Effector CD4-positive, alpha-beta T cell (primary cell): Measurements from ENCODE around the gene NBAS.
A peak's percentile ranks its signal among the peaks of the same experiment; 100 is the strongest.

Experiments
- DNase-seq: peaks from one replicate; pipeline ENCODE4 v3.0.0-alpha.2; 2020

Gene NBAS

DNA sequence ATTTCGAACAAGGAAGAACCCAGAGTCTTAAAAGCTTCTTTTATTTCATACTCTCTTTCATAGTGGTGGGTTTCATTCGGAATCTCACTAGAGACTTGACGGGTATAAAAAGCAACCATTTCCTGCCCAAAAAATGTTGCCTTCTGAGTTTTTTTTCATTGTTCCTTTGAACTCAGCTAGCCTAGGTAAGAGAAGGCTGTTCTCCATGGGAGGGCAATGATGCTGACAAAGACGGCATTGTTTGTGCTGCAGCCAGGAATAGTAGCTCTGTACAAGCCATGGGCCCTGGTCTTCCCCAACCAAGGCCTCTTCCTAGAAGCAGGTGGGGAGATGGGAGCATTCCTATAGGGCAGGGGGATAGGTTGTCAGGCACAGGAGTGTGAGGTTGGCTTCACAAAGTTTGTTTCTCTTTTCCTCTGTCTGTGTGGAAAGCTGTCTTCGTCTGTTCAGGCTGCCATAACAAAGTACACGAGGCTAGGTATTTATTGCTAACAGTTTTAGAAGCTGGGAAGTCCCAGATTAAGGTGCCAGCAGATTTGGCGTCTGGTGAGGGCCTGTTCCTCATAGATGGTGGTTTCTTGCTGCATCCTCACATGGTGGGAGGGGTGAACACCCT lies 405.1 kb downstream of the NBAS start:
- no peak for DNase-seq

DNA sequence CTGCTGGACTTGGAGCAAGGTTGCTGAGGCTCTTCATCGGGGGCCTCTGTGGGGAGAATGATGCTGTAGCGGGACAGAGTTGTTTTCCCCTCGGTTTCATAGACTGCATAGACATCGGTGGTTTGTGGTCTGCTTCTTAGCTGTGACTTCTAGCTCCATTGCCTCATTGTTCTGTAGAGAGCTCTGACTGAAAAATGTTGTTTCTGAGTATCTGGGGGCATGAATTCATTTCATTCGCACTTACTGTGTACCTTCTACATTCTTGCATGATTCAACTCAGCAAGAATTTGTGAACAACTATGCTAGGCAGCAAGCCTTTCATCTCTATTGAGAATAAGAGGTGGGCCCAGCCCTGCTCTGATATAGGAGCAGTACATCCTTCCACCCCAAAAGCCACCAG lies 406.8 kb downstream of the NBAS start:
- DNase-seq: no peak

DNA sequence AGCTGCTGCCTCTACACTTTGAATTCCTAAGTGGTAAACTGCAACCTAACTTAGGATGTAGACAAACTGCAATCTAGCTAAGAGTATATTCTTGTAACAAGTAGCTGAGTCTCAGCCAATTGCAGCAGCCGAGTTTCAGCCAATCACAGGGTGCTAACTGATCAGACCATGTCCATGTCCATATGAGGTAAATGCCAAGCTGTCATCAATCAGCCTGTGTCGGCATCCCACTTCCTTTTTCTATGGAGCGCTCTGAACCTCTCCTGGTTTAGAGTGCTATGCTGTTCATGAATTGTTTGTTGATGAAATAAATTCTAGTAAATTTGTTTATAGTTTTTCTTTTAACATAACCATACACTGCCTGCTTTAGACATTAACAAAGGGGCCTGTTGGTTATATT lies 408.8 kb downstream of the NBAS start:
- DNase-seq: no peak

DNA sequence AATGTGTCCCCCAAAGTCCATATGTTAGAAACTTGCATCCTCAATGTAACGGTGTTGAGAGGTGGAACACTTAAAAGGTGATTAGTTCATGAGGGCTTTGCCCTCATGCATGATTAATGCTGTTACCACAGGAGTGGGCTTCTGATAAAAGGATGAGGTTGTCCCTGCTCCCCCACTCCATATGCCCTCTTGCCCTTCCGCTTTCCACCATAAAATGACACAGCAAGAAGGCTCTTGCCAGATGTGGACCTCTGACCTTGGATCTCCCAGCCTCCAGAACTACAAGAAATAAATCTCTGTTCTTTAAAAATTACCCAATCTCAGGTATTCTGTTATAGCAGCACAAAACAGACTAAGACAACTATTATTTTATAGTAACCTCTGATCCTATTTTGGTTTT lies 412.1 kb downstream of the NBAS start:
- no peak for DNase-seq

DNA sequence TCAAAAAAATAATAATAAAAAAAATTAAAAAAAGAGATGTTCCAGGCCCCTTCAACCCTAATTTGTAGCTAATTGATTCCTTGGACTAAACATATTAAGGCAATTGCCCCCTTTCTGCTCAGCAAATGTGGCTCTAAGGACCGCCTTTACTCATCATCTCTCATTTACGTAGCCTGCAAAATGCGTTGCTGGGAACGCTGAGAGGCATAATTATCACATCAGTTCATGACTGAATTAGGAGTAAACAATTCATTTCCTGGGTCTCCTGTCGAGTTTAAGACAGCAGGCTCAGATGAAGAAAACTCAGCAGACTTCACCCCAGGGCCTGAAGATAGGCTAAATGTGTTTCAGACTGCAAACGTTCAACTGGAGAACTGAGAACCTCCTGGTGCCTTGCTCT lies 413.5 kb downstream of the NBAS start:
- DNase-seq: no peak

DNA sequence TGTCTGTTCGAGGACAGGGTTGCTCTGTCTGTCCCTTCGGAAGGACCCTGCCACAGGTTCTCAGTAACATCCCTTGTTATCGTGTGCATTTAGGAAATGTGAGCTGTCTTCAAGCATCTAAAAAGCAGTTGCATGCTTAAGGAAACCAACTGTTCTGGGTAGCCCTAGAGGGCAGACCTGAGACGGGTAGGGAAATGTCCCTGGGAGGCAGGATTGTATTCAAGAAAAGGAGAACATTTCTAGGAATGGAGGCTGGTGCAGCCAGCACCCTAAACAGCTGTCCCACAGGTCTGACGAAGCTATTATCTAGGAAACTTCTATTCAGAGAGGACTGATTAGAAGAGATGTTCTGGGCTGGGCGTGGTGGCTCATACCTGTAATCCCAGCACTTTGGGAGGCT lies 414.2 kb downstream of the NBAS start:
- DNase-seq: no peak

DNA sequence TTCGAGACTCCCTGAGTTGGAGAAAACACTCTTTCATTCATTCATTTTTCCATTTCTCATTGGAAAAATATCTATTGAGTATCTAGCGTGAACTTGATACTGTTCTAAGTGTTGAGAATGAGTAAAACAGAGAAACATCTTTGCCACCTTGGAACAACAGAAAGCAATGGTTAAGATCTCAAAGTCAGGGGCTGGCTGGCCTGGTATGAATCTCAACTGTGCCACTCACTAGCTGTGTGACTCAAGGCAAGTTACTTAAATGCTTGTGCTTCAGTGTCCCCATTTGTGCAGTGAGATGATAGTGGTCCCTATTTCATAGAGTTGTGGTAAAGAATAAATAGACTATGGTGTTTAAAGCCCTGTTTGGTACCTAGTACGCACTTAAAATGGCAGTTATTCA lies 415.2 kb downstream of the NBAS start:
- DNase-seq: no peak

DNA sequence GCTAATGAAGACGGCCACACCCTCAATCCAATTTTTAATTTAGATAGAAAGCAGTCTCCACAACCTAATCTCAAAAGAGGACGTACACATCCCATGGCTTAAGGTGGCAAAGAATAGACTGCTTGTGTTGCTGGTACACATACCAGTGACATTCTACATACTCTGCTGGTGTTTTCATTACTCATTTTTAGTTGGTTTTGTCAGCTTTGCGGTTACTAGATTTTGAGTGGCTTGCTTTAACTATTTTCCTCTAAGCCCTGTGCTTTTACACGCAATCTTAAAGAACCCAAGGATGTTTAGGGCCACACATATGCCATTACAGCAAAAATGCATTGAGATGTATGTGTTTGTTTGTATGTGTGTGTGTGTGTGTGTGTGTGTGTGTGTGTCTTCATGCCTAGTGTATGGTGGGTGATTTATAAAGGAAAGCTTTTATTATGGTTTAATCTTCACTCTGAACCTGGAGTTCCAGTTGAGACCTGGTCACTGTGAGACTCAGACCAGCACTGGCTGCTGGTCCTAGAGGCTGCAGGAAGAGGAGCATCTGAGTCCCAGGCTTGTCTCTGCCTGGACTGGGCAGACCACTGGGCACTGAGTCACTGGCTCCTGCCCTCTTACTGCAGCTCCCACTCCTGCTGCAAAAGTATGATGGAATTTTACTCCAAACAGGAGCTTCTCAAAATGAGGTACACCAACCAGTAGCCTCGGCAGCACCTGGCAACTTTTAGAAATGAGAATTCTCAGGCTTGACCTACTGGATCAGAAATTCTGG lies 415.9 kb downstream of the NBAS start:
- no peak for DNase-seq

DNA sequence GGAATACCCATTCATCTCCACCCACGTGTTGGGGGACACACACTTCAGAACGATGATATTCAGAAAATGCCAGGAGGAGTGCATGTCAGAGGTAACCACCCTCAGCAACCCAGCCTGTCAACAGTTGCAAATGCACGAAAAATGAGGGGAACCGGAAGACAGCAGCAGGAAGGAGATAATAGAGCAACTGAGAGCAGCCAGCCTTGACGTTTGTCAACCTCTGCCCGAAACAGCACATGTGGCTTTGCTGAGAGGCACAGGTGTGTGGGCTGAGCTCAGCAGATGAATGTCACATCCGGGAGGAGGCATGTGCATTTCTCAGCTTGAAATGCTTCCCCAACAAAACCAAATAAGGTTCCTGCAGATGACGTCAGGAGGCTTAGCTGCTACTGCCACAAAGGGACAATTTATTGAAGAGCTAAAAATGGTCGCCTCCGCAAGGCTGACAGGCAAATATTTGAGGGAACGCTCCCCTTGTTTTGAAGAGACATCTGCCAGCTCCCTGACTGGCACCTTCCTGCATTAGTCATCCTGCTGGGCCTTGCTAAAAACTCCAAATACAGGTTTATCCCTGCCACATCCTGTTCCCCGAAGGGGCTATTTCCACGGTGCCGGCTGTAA lies 419.0 kb downstream of the NBAS start:
- peak; percentile 39 for DNase-seq

DNA sequence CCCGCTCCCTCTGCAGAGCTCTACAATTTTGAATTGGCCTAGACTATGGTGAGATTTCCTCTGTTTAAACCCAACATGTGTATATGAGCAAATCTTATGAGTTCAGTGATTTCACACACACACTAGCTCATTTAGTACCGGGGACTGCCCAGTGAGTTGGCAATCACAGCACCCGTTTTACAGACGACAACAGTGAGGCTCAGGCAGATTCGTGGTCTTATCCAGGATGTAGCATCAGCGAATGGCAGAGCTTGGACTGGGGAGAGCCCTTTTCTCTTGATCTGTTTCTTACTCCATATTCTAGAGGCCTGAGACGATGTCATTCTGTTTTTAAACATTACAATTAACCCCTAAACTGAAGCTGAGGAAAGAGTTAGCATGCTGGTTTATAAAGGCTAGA lies 419.9 kb downstream of the NBAS start:
- DNase-seq: no peak

DNA sequence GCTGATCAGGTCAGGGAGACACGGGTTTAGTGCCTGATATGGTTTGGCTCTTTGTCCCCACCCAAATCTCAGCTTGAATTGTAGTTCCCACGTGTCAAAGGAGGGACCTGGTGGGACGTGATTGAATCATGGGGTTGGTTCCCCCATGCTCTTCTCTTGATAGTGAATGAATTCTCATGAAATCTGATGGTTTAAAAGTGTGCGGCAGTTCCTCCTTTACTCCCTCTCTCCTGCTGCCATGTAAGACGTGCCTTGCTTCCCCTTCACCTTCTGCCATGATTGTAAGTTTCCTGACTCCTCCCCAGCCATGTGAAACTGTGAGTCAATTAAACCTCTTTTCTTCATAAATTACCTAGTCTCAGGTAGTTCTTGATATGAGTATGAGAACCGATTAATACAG lies 424.5 kb downstream of the NBAS start:
- no peak for DNase-seq

DNA sequence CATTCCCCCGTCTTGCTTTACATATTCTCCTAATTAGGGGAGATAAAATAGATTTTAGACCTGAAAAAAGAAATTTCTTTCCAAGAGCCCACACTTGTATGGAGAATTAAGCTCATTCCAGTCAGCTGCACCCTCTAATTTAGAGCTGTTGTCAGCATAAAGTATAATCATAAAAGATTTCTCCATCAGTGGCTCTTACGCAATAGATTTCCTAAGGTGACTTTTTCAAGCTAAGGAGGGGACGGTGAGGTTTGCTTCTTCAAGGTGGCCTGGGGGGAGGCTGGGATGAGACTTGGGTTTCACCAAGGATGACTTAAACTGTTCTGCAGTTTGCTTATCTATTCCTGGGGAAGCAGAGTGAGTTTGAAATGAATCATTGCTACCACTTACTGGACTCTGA lies 426.2 kb downstream of the NBAS start:
- no peak for DNase-seq

DNA sequence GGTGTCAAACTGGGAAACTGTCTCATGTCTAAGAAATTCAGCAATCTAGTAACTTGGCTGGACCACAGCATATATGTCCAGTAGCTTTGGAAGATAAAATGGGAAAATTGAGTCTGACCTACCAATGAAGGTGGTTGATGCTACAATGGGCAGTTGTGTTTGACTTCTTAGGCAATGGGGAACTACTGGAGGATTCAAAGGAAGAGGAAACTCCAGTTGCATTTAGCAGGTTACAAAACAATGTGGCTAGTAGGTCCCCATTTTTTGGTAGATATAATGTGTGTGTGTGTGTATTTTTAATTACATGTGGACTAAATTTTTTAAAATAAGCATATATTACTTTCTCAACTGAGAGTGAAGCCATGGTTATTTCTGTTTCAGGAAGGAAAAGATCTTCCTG lies 427.7 kb downstream of the NBAS start:
- DNase-seq: no peak

DNA sequence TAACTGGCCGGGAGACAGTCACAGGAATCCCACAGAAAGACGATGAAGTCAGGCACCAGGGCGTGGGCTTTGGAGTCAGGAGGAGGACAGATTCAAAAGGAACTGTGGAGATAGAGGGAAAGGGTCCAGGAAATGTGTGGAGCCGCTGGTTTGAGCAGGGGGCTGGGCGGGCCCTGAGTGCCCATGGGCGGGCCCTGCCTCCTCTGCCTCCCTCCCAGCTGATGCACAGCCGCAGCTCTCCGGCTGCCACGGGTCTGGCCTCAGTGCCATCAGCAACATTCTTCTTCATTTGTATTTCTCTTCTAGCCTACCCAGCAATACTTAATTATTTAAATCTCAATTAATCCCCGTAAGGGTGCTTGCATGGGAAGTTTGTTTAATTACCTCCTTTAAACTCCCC lies 432.3 kb downstream of the NBAS start:
- DNase-seq: no peak

DNA sequence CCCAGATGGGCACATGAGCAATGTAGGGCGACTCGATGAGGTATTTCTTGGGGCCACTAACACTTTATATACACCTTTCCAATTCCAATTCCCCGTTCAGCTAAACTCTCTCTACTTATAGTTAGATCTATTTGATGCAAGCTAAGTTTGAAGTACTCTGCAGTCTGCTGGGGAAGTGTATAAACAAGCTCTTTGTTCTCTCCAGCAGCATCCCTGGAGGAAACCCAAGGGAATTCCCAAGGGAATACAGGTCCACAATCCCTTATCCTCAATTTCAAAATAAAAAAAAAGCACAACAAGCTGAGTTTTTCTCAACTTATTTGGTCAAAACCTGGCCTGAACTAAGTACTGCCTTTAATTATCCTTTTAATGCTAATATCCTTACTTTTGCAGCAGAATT lies 433.3 kb downstream of the NBAS start:
- no peak for DNase-seq

DNA sequence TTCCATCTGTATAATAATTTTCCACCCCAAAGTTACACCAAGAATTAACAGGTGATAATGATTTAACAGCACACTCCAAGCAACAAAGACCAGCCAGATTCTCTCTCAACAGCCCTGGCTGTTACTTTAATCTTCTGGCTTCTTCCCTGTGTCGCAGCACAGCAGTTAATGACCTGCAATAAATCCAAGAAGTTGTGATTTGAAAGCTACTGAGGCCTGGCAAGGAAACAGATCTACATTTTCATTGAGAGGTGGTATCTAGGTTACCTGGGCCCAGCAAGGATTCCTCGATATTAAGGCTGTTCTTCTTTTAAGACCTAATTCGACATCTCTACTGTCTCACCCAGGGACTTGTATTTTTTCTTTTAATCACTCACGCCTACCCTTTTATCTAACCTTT lies 433.8 kb downstream of the NBAS start:
- no peak for DNase-seq

DNA sequence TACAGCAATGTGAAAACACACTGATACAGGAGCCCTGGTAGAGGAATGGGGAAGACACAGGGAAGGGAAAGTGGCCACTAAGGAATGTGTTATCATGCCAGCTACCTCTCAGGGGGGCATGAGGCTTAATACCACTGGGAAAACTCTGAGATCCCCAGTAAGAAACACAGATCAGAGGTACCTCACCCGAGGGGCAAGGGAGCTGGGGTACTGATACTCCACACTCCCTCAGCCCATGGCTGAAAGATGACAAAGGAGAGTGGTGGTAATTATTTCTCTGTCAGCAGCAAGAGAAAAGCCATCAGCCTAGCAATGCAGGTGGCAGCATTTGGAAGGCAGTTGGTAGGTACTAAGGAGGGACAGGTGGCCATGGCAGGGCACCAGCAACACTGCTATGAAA lies 434.8 kb downstream of the NBAS start:
- DNase-seq: no peak

DNA sequence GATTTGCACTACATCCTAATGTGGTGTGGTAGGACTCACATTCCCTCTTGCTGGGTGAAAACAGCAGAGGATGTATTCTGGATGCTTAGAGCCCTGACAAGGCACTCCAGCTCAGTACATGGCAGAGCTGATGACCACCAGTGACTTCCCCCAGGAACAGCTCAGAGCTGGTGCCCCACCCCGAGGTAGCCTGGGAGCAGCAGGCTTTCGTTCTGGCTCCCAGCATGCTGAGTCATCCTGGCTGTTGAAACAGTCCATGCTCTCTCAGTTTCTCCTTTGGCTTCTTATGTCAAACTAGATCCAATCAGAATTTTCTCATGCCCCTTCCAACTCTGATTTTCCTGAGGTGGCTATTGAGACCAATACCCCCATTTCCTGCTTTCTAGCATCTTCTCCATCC lies 438.2 kb downstream of the NBAS start:
- DNase-seq: no peak

DNA sequence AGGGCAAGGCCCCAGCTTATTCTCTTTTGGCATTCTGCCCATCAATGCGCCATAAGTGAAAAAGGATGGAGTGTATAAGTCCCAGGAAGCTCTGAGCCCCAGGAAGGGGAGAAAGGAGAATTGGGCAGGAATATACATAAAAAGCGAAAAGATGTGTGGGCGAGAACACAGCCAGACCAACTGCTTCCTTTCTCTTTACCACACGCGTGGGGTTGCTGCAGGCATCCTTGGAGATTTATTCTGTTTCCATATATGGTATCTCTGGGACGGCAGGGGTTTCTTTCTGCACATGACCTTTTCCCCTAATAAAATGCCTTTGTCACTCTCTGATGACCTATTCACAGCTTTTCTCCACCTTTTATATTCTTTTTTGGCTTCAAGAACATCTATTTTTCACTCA lies 440.5 kb downstream of the NBAS start:
- no peak for DNase-seq

DNA sequence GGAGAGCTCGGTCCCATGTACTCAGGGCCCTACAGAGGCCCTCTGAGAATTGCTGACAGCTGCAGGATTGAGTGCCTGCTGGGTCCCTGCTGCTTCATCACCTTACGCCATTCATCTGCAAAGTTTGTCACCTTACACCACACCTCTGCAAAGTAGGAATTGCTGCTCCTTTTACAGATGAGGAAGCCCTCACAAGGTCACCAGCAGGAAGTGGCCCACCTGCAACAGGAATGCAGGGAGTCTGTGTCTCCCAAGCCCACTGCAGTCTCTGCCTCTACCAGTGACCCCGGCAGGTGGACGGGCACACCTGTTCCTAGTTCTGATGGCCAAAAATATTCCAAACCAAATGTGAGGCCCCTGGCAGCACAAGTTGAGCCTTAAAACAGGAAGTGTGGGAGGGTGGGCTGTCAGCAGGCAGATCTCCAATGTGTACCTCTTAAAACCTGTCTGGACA lies 441.4 kb downstream of the NBAS start:
- DNase-seq: no peak

DNA sequence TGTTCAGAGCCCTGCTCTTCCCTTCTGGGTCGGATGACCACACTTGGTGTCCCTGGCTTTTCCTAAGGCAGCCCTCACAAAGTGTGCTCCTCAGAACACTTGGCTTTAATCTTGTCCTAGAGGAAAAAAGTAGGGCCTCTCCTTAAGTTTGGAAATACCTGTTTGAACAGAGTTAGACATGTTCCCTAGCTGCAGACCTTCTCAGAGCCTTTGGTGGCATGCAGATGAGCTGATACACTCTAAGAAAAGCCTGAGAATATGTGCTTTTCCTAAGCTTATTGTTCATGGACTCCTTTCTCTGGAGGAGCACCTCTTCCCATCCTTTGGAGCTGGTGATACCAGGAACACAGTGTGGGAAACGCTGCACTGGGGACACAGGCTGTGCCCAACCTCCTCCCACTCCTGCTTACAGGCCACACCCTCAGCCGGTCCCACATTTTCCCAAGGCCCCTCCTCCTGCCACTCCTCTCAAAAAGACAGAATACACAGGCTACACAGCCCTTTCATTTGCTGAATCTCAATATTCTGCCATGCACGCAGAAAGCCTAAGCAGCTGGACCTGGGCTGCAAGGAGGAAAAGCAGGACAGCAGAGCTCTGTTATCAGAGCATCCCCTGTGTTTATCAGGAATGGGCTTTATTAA lies 443.6 kb downstream of the NBAS start:
- no peak for DNase-seq
